OCI-LY1 (cell line): ENCODE data around the gene RALB.

ENCODE experiments used
- H2AFZ ChIP-seq: fragments of 200-600 bp; sonication (generic), shearing (Covaris generic); 2 replicates; pipeline ENCODE4 v1.6.0; 2014; ENCODE audit warnings: antibody characterized with exemption, mild to moderate bottlenecking, low read length
- H3F3A ChIP-seq: fragments of 200-600 bp; sonication (generic), shearing (Covaris generic); 2 replicates; pipeline ENCODE4 v1.6.0; 2014; ENCODE audit warnings: mild to moderate bottlenecking, antibody characterized with exemption, low read length, moderate library complexity; ENCODE audit not compliant: insufficient read depth
- H3K27ac ChIP-seq: fragments of 200-600 bp; sonication (generic); 2 replicates; pipeline ENCODE4 v1.5.1; 2014; ENCODE audit warnings: low read length, mixed run types, mild to moderate bottlenecking, low read depth; ENCODE audit not compliant: poor library complexity, severe bottlenecking
- H3K27me3 ChIP-seq: fragments of 200-600 bp; sonication (generic); 2 replicates; pipeline ENCODE4 v1.6.0; 2014; ENCODE audit warnings: antibody characterized with exemption, mild to moderate bottlenecking, low read length, moderate library complexity; ENCODE audit not compliant: insufficient read depth
- H3K36me3 ChIP-seq: fragments of 200-600 bp; sonication (generic); 2 replicates; pipeline ENCODE4 v1.6.1; 2014; ENCODE audit warnings: mild to moderate bottlenecking, antibody characterized with exemption, low read length, moderate library complexity, mixed read lengths; ENCODE audit not compliant: insufficient read depth
- H3K4me1 ChIP-seq: fragments of 200-600 bp; sonication (generic); 2 replicates; pipeline ENCODE4 v1.5.1; 2014; ENCODE audit warnings: mild to moderate bottlenecking, low read length, moderate library complexity; ENCODE audit not compliant: insufficient read depth, severe bottlenecking
- H3K4me2 ChIP-seq: fragments of 200-600 bp; sonication (generic), shearing (Covaris generic); 2 replicates; pipeline ENCODE4 v1.6.1; 2014; ENCODE audit warnings: low read length
- H3K4me3 ChIP-seq: fragments of 200-600 bp; sonication (generic); 2 replicates; pipeline ENCODE4 v1.5.1; 2014; ENCODE audit warnings: low read length, low read depth, mild to moderate bottlenecking, mixed read lengths; ENCODE audit not compliant: poor library complexity, severe bottlenecking
- H3K79me2 ChIP-seq: fragments of 200-600 bp; shearing (Covaris generic); 2 replicates; pipeline ENCODE4 v1.6.1; 2016; ENCODE audit warnings: mixed run types, low read length, mixed read lengths; ENCODE audit not compliant: insufficient read depth
- H3K9ac ChIP-seq: fragments of 200-600 bp; sonication (generic), shearing (Covaris generic); 2 replicates; pipeline ENCODE4 v1.6.1; 2014; ENCODE audit warnings: mild to moderate bottlenecking, low read length, mixed read lengths
- H3K9me2 ChIP-seq: fragments of 200-600 bp; sonication (generic), shearing (Covaris generic); 2 replicates; pipeline ENCODE4 v1.6.1; 2014; ENCODE audit warnings: low read depth, mild to moderate bottlenecking, low read length, mixed read lengths
- H3K9me3 ChIP-seq: fragments of 200-600 bp; shearing (Covaris generic); 2 replicates; pipeline ENCODE4 v1.6.1; 2014; ENCODE audit warnings: low read length, mixed read lengths
- H4K20me1 ChIP-seq: fragments of 200-600 bp; sonication (generic), shearing (Covaris generic); 2 replicates; pipeline ENCODE4 v1.6.0; 2016; ENCODE audit warnings: mild to moderate bottlenecking, low read length; ENCODE audit not compliant: insufficient read depth
- CTCF ChIP-seq: fragments of 200-600 bp; sonication (generic), shearing (Covaris generic); IDR thresholded peaks from 2 replicates; pipeline ENCODE4 v1.5.1; 2017; ENCODE audit warnings: mild to moderate bottlenecking, antibody characterized with exemption, low read length, moderate library complexity, mixed read lengths
- EZH2 ChIP-seq: fragments of 200-600 bp; sonication (generic), shearing (Covaris generic); IDR thresholded peaks from 2 replicates; pipeline ENCODE4 v1.8.0; 2017; ENCODE audit warnings: borderline replicate concordance, mixed run types, mild to moderate bottlenecking, antibody characterized with exemption, low read length, moderate library complexity, mixed read lengths

RALB gene

GRCh38 chr2:120246546-120247300, 5.9 kb upstream of the RALB start:
- no peaks in the 10 kb centered on the region for H3F3A ChIP-seq
- no peak overlapping the region for H2AFZ ChIP-seq
- no peak overlapping the region for H3K9ac ChIP-seq
- H3K9me3 ChIP-seq = no peaks in the 10 kb centered on the region
- H4K20me1 ChIP-seq = no peaks in the 10 kb centered on the region
- H3K9me2 ChIP-seq = no peaks in the 10 kb centered on the region
- no peaks in the 10 kb centered on the region for H3K36me3 ChIP-seq
- H3K4me1 ChIP-seq = peaks cover 4% of the 10 kb centered on the region
- TF ChIP-seq CTCF = no peak
- no peaks in the 10 kb centered on the region; the same call in 1 of the 2 replicates for H3K27me3 ChIP-seq
- H3K27ac ChIP-seq = no peak overlapping the region
- no peak overlapping the region for H3K4me3 ChIP-seq
- no peaks in the 10 kb centered on the region for H3K79me2 ChIP-seq
- no peak overlapping the region for H3K4me2 ChIP-seq

GRCh38 chr2:120247851-120248250, 4.8 kb upstream of the RALB start:
- no peaks in the 10 kb centered on the region for H3F3A ChIP-seq
- no peaks in the 10 kb centered on the region for H3K79me2 ChIP-seq
- H4K20me1 ChIP-seq = no peaks in the 10 kb centered on the region
- no peaks in the 10 kb centered on the region for H3K9me2 ChIP-seq
- no peak overlapping the region for H3K4me3 ChIP-seq
- no peak overlapping the region for H3K27ac ChIP-seq
- no peaks in the 10 kb centered on the region; the same call in 1 of the 2 replicates for H3K27me3 ChIP-seq
- peaks cover 10% of the 10 kb centered on the region for H3K4me1 ChIP-seq
- no peak for TF ChIP-seq EZH2
- no peak for TF ChIP-seq CTCF
- no peak overlapping the region for H3K9ac ChIP-seq
- no peak overlapping the region for H2AFZ ChIP-seq
- no peaks in the 10 kb centered on the region for H3K36me3 ChIP-seq
- no peak overlapping the region for H3K4me2 ChIP-seq
- H3K9me3 ChIP-seq = no peaks in the 10 kb centered on the region

GRCh38 chr2:120250640-120251039, 2.0 kb upstream of the RALB start:
- Histone ChIP-seq H3K9me3 (no peaks in the 10 kb centered on the region), H3K27me3 (no peaks in the 10 kb centered on the region; the same call in 1 of the 2 replicates), H3K9me2 (no peaks in the 10 kb centered on the region), H3K4me2 (no peak overlapping the region), H3K4me3 (no peak overlapping the region), H3K79me2 (no peaks in the 10 kb centered on the region), H2AFZ (no peak overlapping the region), H3K27ac (no peak overlapping the region), H4K20me1 (no peaks in the 10 kb centered on the region), H3K9ac (no peak overlapping the region), H3K4me1 (peaks cover 19% of the 10 kb centered on the region), H3K36me3 (no peaks in the 10 kb centered on the region), H3F3A (no peaks in the 10 kb centered on the region)
- no peak for TF ChIP-seq EZH2
- TF ChIP-seq CTCF = no peak
